GM19043 (cell line): ENCODE results near the gene MAN2C1.
"Not testable (repeated sequence)": the region's sequence is repeated elsewhere in the genome, so short reads cannot be mapped to it uniquely, and the experiment has no call there.

Experiments used
- ATAC-seq: cut with Tn5 transposase; IDR thresholded peaks from one replicate; pipeline ENCODE4 v1.9.1; 2021; ENCODE audit warnings: low read depth; ENCODE audit not compliant: unreplicated experiment

MAN2C1 gene

GRCh38 chr15:75347222-75348033 lies 21.0 kb downstream of the MAN2C1 start:
- no peak for ATAC-seq

GRCh38 chr15:75346796-75347221 lies 21.6 kb downstream of the MAN2C1 start, which contains the start of gene NEIL1:
Gene NEIL1, plus strand, starts transcription at chr15:75347039. Its CDS starts 1,867 bp downstream, at chr15:75348906.
- ATAC-seq: no peak

GRCh38 chr15:75343953-75344352 lies 24.5 kb downstream of the MAN2C1 start:
- ATAC-seq: not testable (repeated sequence)

GRCh38 chr15:75342221-75342620 lies 26.2 kb downstream of the MAN2C1 start:
- no peak for ATAC-seq

GRCh38 chr15:75339531-75340240 lies 28.7 kb downstream of the MAN2C1 start:
- ATAC-seq: no peak

- ATAC-seq: no peak
These were observed 29.7 kb downstream of the MAN2C1 start for GRCh38 chr15:75338661-75339240.

- no peak for ATAC-seq
These were observed 32.6 kb downstream of the MAN2C1 start, which contains the start of gene COMMD4 for GRCh38 chr15:75335705-75336355. Gene COMMD4, plus strand, starts transcription at chr15:75336063. Its CDS starts 27 bp downstream, at chr15:75336090.

- ATAC-seq: no peak
These were observed 33.1 kb downstream of the MAN2C1 start for GRCh38 chr15:75335313-75335704.

- ATAC-seq: not testable (repeated sequence)
These were observed 34.6 kb downstream of the MAN2C1 start for GRCh38 chr15:75333654-75334419.

GRCh38 chr15:75332093-75332492 lies 36.3 kb downstream of the MAN2C1 start:
- ATAC-seq: not testable (repeated sequence)

GRCh38 chr15:75329571-75329970 lies 38.8 kb downstream of the MAN2C1 start:
- ATAC-seq: no peak

- ATAC-seq: no peak
These were observed 39.7 kb downstream of the MAN2C1 start for GRCh38 chr15:75328493-75329314.

GRCh38 chr15:75327491-75327890 lies 40.9 kb downstream of the MAN2C1 start:
- no peak for ATAC-seq

GRCh38 chr15:75327005-75327404 lies 41.4 kb downstream of the MAN2C1 start:
- ATAC-seq: no peak

GRCh38 chr15:75325922-75326321 lies 42.5 kb downstream of the MAN2C1 start:
- ATAC-seq: no peak

- no peak for ATAC-seq
These were observed 46.7 kb downstream of the MAN2C1 start for GRCh38 chr15:75321711-75322110.

- ATAC-seq: not testable (repeated sequence)
These were observed 49.0 kb downstream of the MAN2C1 start for GRCh38 chr15:75319231-75319897.

GRCh38 chr15:75314552-75315290 lies 53.7 kb downstream of the MAN2C1 start:
- no peak for ATAC-seq
